Type B pancreatic cell (in vitro differentiated cells): ENCODE data around the gene MAN2A1. TPM values are rescaled to one million over a fixed set of nuclear protein-coding genes. Genes with fewer than 3 reads are reported as not detected.
A peak's percentile ranks its signal among the peaks of the same experiment; 100 is the strongest.

ENCODE experiments used
- DNase-seq: peaks from one replicate; pipeline ENCODE4 v3.0.0; 2021; ENCODE audit warnings: mixed read lengths; ENCODE audit not compliant: unreplicated experiment; ENCODE audit errors: extremely low spot score
- H3K27ac Mint-ChIP-seq: 2 replicates; pipeline ENCODE4 v1.8.0; 2021; ENCODE audit warnings: mild to moderate bottlenecking, mixed read lengths
- H3K27me3 Mint-ChIP-seq: 2 replicates; pipeline ENCODE4 v1.8.0; 2021; ENCODE audit warnings: mixed read lengths
- H3K36me3 Mint-ChIP-seq: 2 replicates; pipeline ENCODE4 v1.8.0; 2021; ENCODE audit warnings: mixed read lengths
- H3K4me1 Mint-ChIP-seq: one replicate; pipeline ENCODE4 v1.8.0; 2021; ENCODE audit warnings: mixed read lengths; ENCODE audit not compliant: unreplicated experiment
- H3K4me3 Mint-ChIP-seq: 2 replicates; pipeline ENCODE4 v1.8.0; 2021; ENCODE audit warnings: mild to moderate bottlenecking, mixed read lengths
- H3K9me3 Mint-ChIP-seq: 2 replicates; pipeline ENCODE4 v1.8.0; 2021; ENCODE audit warnings: mixed read lengths
- total RNA-seq: library from RNA; stranded (reverse); gene quantifications from 2 replicates; pipeline ENCODE4 v1.2.1, GENCODE V29; 2021; ENCODE audit warnings: low replicate concordance
- TF ChIP-seq, protein P1 (sequence below): fragments of 200-600 bp; sonication (generic); conservative IDR thresholded peaks from 2 replicates; pipeline ENCODE4 v1.5.0; 2021; ENCODE audit warnings: antibody characterized with exemption, mild to moderate bottlenecking

Gene MAN2A1
- total RNA-seq, 1 donor from 2014 or later = 47.9 TPM

DNA sequence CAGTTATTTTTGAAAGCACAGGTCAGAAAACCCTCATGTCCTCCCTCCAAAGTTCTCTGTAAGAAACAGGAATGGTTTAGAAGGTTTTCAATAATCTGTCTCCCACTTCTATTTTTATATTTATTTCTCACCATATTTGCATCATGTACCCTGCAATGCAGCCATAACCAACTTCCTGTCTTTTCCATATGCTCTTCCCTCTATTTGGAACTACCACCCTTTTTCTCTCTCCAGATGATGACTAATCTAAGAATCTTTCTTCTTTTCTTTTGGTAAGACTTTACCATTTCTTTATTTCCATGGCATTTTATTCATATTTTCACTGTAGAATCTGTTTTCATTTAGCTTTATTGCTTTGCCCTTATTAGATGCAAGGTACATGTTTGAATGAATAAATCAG, 33.9 kb downstream of the MAN2A1 start:
- Mint-ChIP-seq H3K27ac (no peak overlapping the region), H3K9me3 (no peaks in the 10 kb centered on the region), H3K4me3 (no peak overlapping the region), H3K4me1 (peaks cover 8% of the 10 kb centered on the region), H3K27me3 (no peaks in the 10 kb centered on the region), H3K36me3 (peaks cover 24% of the 10 kb centered on the region)
- TF ChIP-seq, protein P1, sequence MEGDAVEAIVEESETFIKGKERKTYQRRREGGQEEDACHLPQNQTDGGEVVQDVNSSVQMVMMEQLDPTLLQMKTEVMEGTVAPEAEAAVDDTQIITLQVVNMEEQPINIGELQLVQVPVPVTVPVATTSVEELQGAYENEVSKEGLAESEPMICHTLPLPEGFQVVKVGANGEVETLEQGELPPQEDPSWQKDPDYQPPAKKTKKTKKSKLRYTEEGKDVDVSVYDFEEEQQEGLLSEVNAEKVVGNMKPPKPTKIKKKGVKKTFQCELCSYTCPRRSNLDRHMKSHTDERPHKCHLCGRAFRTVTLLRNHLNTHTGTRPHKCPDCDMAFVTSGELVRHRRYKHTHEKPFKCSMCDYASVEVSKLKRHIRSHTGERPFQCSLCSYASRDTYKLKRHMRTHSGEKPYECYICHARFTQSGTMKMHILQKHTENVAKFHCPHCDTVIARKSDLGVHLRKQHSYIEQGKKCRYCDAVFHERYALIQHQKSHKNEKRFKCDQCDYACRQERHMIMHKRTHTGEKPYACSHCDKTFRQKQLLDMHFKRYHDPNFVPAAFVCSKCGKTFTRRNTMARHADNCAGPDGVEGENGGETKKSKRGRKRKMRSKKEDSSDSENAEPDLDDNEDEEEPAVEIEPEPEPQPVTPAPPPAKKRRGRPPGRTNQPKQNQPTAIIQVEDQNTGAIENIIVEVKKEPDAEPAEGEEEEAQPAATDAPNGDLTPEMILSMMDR = no peak
- no peak for DNase-seq

DNA sequence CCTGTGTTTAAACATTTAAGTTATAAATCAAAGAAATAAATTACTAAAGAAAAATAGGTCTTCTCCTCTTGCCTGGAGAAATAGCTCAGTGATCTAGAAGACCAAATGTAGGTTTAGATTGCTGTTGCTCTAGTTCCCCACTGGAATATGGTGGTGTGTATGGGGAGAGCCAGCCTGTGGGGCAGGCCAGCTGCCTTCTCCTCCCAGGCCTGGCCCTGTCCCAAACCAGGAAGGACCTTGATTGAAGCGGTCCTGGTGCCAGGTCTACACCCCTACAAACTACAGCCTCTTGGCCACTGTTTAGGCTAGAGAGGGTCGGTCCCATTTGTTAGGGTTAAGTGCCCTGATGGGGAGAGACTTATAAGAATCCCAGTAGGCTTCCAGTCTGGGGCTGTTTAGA, 35.4 kb downstream of the MAN2A1 start:
- Mint-ChIP-seq H3K27ac (no peak overlapping the region), H3K36me3 (peaks cover 25% of the 10 kb centered on the region)

DNA sequence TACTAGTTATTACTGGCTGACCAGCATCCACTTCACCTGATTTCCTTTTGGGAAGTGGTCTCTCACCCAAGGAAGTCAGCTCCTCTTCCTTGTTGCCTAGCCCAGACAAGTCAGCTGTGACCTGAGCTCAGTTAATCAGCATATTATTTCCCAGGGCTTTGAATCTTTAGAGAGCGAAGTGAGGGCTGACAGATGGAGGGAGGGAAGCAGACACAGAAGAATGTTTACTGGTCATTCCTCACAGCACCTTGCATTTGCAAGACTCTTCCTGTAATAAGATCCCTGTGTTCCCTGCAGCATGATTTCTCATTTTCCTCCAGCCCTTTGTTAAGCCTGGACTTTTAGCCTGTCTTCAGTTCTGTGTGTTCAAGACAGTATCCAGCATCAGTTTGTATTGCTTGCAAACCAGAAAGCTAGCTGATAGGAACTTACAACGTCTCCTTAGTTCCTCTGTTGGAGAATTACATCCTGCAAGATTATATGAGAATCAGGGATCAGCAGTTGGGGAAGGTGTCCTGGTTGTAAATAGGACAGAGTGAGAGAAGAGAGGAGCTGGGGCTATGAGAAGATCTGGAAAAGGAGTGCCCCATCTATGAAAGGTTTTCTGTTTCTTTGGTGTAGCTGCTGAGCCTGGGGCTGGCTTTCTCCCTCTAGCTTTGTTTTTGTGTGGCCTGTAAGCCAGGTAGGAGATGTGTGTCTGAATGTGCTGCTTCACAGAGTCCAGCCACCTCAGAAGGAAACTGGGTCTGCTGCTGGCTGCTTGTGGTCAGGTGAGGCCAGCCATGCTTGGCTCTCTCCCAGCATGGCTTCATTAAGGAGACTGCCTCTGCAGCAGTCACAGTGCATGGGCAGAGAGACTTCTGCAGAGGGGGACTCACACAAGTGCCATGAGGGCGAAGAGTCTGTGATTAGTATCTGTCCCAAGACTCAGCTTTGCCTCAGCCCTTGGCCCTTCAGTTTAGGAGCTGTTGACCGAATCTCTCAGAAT, 50.3 kb downstream of the MAN2A1 start:
- no peaks in the 10 kb centered on the region for H3K9me3 Mint-ChIP-seq
- TF ChIP-seq, protein P1 = no peak
- peak overlapping the region; percentile 24 for H3K4me3 Mint-ChIP-seq
- peak overlapping the region; percentile 62 for H3K27ac Mint-ChIP-seq
- H3K27me3 Mint-ChIP-seq = no peaks in the 10 kb centered on the region
- no peak for DNase-seq
- H3K4me1 Mint-ChIP-seq = peaks cover 38% of the 10 kb centered on the region
- H3K36me3 Mint-ChIP-seq = peaks cover 10% of the 10 kb centered on the region

More for the DNA sequence above, 35.4 kb downstream of the MAN2A1 start:
- no peak overlapping the region for H3K4me3 Mint-ChIP-seq
- H3K4me1 Mint-ChIP-seq = peaks cover 6% of the 10 kb centered on the region
- no peaks in the 10 kb centered on the region for H3K27me3 Mint-ChIP-seq
- no peak for DNase-seq
- no peaks in the 10 kb centered on the region for H3K9me3 Mint-ChIP-seq
- TF ChIP-seq, protein P1 = no peak

DNA sequence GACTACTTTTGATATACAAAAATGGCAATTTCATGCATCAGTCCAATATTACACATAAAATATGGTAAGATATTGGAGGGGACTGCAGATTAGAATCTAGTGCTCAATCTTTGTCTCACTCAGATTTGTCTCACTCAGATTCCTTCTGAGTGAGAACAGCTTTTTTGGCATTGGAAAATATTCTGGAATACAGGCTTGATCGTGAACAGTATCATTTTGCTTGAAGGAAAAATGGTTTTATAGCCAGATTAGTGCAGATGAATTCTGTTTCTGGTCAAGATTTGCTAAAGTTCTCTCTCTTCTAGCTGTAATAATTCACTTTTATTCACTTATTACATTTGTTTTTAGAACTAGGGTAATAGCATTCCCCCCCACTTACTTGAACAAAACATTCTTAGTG, 51.2 kb downstream of the MAN2A1 start:
- peaks cover 38% of the 10 kb centered on the region for H3K4me1 Mint-ChIP-seq
- TF ChIP-seq, protein P1 = no peak
- peaks cover 10% of the 10 kb centered on the region for H3K36me3 Mint-ChIP-seq
- no peaks in the 10 kb centered on the region for H3K27me3 Mint-ChIP-seq
- no peak overlapping the region for H3K4me3 Mint-ChIP-seq
- no peak for DNase-seq
- H3K9me3 Mint-ChIP-seq = no peaks in the 10 kb centered on the region
- no peak overlapping the region for H3K27ac Mint-ChIP-seq

DNA sequence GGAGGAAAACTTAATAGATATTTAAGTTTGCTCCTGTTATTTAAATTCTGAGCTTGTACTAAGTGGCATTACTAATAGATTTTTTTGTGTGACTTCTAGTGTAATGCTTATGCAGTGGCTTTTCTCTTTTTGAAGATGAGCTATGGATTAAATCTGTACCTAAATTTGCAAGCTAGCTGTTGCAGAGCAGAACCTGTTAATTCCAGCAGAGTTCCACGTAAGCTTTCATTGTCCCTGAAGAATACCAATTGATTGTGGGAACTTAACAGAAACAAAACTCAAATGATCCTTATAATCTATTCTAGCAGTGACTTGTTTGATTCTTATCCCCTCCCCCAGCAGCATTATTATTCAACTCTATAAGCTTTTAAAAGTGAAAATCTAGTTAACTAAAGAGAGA, 51.7 kb downstream of the MAN2A1 start:
- Mint-ChIP-seq H3K27me3 (no peaks in the 10 kb centered on the region), H3K36me3 (peaks cover 10% of the 10 kb centered on the region), H3K4me1 (peaks cover 38% of the 10 kb centered on the region), H3K9me3 (no peaks in the 10 kb centered on the region), H3K27ac (no peak overlapping the region), H3K4me3 (no peak overlapping the region)
- TF ChIP-seq, protein P1 = no peak
- no peak for DNase-seq
